NCI-H187 treated with DMSO at 0.1 percent for 48 hours (cell line): ENCODE data around the gene APBA2.
"Not testable (repeated sequence)": the region's sequence is repeated elsewhere in the genome, so short reads cannot be mapped to it uniquely, and the experiment has no call there.

Experiments used
- DNase-seq: peaks from one replicate; lab custom pipeline; 2025; lab: John Stamatoyannopoulos, UW

Gene APBA2

DNA sequence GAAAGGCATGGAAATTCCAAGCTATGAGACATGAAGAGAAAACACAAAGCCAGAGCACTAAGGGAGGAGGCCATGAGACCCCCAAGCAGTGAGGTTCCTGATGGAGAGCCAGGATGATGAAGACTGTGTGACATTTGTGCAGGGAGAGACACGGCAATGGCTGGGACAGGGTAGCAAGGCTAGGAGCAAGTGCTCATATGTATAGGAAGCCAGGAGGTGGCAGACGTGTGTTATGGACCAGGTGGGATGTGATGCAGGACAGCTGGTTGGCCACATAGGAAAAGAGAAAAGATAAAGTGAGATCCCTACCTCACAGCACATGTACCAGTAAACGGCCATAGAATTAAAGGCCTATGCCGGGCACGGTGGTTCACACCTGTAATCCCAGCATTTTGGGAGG is 112.7 kb downstream of the APBA2 start:
- no peak for DNase-seq

- DNase-seq = no peak
Measured at GRCh38 chr15:29003191-29003839, 117.5 kb downstream of the APBA2 start.

- no peak for DNase-seq
Measured at GRCh38 chr15:29003840-29004233, 118.1 kb downstream of the APBA2 start.

GRCh38 chr15:29005931-29006330 is 120.2 kb downstream of the APBA2 start:
- DNase-seq = no peak

DNA sequence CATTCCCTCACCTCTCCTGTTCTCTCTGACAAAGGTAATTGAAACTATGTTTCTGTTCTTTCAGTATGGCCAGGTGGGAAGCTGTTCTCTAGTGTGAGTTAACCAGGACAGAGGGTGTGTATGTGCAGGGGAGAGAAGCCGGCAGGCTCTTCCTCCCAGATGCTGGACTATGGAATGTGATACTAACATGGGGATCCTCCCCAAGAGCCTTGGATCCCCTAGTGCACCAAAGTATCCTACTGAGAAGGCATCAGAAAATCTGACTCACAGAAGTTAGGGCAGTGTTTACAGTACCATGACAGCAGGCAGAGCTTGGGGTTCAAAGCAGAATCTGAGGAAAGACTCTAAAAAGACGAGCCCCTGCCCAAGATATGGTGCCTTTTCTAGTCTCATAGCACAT is 123.1 kb downstream of the APBA2 start:
- DNase-seq = no peak

GRCh38 chr15:29012097-29012496 is 126.3 kb downstream of the APBA2 start:
- DNase-seq = no peak

- no peak for DNase-seq
Measured at GRCh38 chr15:29014493-29014892, 128.7 kb downstream of the APBA2 start.

- DNase-seq = no peak
Measured at GRCh38 chr15:29016518-29016917, 130.7 kb downstream of the APBA2 start.

DNA sequence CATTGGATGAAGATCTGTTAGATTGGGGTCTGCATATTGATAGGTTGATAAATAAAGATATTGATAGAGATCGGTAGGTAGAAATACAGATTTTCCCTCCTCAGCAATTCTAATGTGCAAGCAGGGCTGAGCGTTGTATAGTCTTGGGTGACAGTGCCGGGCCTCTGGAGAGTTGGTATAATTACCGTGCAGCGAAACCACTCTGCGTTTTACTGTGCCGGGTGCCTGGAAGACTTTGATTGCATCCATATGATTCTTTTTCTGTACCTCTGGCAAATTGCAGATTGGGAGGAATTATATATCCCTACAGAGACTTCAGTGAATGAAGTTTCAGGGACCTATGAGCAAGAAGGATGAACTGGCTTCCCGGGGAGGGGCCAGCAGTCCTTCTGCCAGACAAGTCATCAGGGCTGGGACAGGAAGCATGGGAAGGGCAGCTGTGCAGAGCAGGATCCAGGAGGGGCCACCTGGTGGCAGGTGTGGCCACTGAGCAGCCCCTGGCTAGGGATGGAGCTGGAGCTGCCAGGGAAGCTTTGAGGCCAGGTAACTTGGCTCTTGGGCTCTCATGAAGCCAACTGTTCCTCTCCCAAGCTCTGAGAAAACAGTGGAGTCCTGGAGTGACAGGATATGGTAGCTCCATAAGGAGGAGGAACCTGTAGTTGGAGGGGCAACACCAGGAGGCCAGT is 132.5 kb downstream of the APBA2 start:
- DNase-seq = no peak

- no peak for DNase-seq
Measured at GRCh38 chr15:29018995-29019976, 133.5 kb downstream of the APBA2 start.

- DNase-seq = no peak
Measured at GRCh38 chr15:29021857-29022256, 136.1 kb downstream of the APBA2 start.

GRCh38 chr15:29024662-29025061 is 138.9 kb downstream of the APBA2 start:
- no peak for DNase-seq

DNA sequence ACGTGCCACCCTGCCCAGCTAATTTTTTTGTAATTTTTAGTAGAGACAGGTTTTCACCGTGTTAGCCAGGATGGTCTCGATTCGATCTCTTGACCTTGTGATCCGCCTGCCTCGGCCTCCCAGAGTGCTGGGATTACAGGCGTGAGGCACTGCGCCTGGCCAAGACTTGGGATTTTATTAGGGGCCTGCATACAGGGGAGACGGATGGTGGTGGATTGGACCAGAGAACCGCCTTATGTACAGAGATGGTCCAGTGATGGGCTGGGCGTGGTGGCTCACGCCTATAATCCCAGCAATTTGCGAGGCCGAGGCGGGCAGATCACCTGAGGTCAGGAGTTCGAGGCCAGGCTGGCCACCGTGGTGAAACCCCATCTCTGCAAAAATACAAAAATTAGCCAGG is 139.6 kb downstream of the APBA2 start:
- not testable (repeated sequence) for DNase-seq

DNA sequence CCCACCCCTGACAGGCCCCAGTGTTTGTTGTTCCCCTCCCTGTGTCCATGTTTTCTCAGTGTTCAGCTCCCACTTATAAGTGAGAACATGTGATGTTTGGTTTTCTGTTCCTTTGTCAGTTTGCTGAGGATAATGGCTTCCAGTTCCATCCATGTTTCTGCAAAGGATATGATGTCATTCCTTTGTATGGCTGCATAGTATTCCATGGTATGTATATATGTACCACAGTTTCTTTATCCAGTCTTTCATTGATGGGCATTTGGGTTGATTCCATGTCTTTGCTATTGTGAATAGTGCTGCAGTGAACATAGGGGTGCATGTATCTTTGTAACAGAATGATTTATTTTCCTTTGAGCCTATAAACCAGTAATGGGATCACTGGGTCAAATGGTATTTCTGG is 142.4 kb downstream of the APBA2 start:
- DNase-seq = not testable (repeated sequence)

GRCh38 chr15:29029651-29030195 is 143.9 kb downstream of the APBA2 start:
- DNase-seq = no peak

- DNase-seq = no peak
Measured at GRCh38 chr15:29031502-29032228, 145.9 kb downstream of the APBA2 start.

- DNase-seq = no peak
Measured at GRCh38 chr15:29032229-29032625, 146.5 kb downstream of the APBA2 start.

DNA sequence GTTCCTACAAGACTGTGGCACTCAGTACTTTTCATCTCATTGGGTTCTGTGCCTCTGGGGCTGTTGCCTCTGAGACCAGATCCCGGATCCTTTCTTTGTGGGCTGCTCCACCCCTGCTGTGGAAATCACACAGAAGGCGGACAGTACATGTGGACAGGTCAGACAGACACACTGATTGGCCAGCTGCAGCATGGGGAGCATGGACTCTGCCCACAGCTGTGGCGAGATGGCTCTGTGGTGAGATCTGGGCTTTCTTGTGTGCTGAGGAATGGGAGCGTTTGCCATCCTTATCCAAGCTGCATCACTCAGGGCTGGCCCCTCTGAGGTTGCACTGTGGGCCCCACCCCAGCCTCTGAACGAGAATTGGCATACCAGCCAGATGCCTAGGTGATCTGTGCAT is 147.0 kb downstream of the APBA2 start:
- DNase-seq = no peak

GRCh38 chr15:29034151-29034550 is 148.4 kb downstream of the APBA2 start:
- DNase-seq = no peak

DNA sequence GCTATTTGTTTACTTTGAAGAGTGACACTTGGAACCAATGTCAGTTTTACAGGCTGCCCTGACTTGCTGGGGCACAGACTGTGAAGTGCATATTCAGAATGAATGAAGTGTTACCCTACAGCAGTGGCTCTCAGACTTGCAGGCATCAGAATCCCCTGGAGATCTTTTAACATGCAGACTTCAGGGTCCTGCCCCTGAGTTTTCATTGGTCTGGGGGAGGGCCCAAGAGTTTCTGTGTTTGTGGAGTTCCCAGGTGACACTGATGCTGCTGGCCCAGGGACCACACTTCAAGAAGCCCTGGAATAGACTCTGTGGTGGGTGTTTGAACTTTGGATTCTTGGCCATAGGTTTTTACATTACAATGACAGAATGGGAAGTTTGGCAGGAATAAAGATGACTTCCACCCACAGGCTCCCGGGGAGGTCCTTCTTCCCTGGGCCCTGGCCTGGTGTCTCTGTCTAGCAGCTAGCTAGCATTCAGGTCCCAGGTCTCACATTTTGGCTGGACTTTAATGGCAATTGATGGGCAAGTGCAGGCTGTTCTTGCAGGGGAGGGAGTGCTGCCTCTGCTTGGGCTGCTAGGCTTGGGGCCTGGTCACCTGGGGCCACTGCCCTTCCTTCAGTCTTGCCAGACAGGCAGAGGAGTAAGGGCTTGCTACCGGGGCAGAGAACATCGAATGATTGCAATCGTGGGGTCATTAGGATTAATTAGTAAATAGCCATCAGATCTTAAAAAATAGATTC is 149.0 kb downstream of the APBA2 start:
- DNase-seq = no peak
